ENCODE data around the gene GCNT2.
A peak's percentile ranks its signal among the peaks of the same experiment; 100 is the strongest.
"Not testable (repeated sequence)": the region's sequence is repeated elsewhere in the genome, so short reads cannot be mapped to it uniquely, and the experiment has no call there.

Gene GCNT2

GRCh38 chr6:10610289-10610688 lies 89.1 kb downstream of the GCNT2 start:
- DNase-seq (ENCODE audit: low read depth): peak; percentile 35

- DNase-seq (ENCODE audit: low read depth): no peak
Measured at GRCh38 chr6:10612161-10612560, 91.0 kb downstream of the GCNT2 start.

- DNase-seq (ENCODE audit: low read depth): peak; percentile 25
Measured at GRCh38 chr6:10613077-10613476, 91.9 kb downstream of the GCNT2 start.

- DNase-seq (ENCODE audit: low read depth): no peak
Measured at GRCh38 chr6:10613723-10614122, 92.6 kb downstream of the GCNT2 start.

- DNase-seq (ENCODE audit: low read depth): no peak
Measured at GRCh38 chr6:10615675-10616074, 94.5 kb downstream of the GCNT2 start.

- DNase-seq (ENCODE audit: low read depth): not testable (repeated sequence)
Measured at GRCh38 chr6:10616266-10616665, 95.1 kb downstream of the GCNT2 start.

GRCh38 chr6:10617008-10617696 lies 96.0 kb downstream of the GCNT2 start:
- no peak for DNase-seq (ENCODE audit: low read depth)

- DNase-seq (ENCODE audit: low read depth): no peak
Measured at GRCh38 chr6:10618409-10618808, 97.3 kb downstream of the GCNT2 start.

GRCh38 chr6:10621213-10621612 lies 100.1 kb downstream of the GCNT2 start:
- DNase-seq (ENCODE audit: low read depth): no peak

- no peak for DNase-seq (ENCODE audit: low read depth)
Measured at GRCh38 chr6:10621847-10622246, 100.7 kb downstream of the GCNT2 start.

- DNase-seq (ENCODE audit: low read depth): no peak
Measured at GRCh38 chr6:10624836-10625235, 103.7 kb downstream of the GCNT2 start.

- no peak for DNase-seq (ENCODE audit: low read depth)
Measured at GRCh38 chr6:10626154-10626741, 105.1 kb downstream of the GCNT2 start.

- no peak for DNase-seq (ENCODE audit: low read depth)
Measured at GRCh38 chr6:10627800-10628199, 106.6 kb downstream of the GCNT2 start.

GRCh38 chr6:10630178-10630577 lies 109.0 kb downstream of the GCNT2 start:
- DNase-seq (ENCODE audit: low read depth): no peak

GRCh38 chr6:10633216-10633615 lies 112.1 kb downstream of the GCNT2 start:
- peak; percentile 53 for DNase-seq (ENCODE audit: low read depth)

GRCh38 chr6:10640412-10640811 lies 119.3 kb downstream of the GCNT2 start:
- DNase-seq (ENCODE audit: low read depth): no peak

- DNase-seq (ENCODE audit: low read depth): no peak
Measured at GRCh38 chr6:10641528-10641927, 120.4 kb downstream of the GCNT2 start.

GRCh38 chr6:10643201-10643651 lies 122.1 kb downstream of the GCNT2 start:
- no peak for DNase-seq (ENCODE audit: low read depth)

- DNase-seq (ENCODE audit: low read depth): no peak
Measured at GRCh38 chr6:10644225-10644624, 123.1 kb downstream of the GCNT2 start.

GRCh38 chr6:10655508-10656055 lies 134.4 kb downstream of the GCNT2 start:
- DNase-seq (ENCODE audit: low read depth): no peak

- no peak for DNase-seq (ENCODE audit: low read depth)
Measured at GRCh38 chr6:10658910-10659698, 138.0 kb downstream of the GCNT2 start.

- no peak for DNase-seq (ENCODE audit: low read depth)
Measured at GRCh38 chr6:10659699-10660348, 138.7 kb downstream of the GCNT2 start.
